RPMI8226 (cell line): ENCODE results near the gene OSGEPL1.
A peak's percentile ranks its signal among the peaks of the same experiment; 100 is the strongest.
"Not testable (repeated sequence)": the region's sequence is repeated elsewhere in the genome, so short reads cannot be mapped to it uniquely, and the experiment has no call there.

ENCODE experiments used
- DNase-seq: peaks from one replicate; pipeline ENCODE4 v3.0.0-alpha.2; 2015

The OSGEPL1 gene

DNA sequence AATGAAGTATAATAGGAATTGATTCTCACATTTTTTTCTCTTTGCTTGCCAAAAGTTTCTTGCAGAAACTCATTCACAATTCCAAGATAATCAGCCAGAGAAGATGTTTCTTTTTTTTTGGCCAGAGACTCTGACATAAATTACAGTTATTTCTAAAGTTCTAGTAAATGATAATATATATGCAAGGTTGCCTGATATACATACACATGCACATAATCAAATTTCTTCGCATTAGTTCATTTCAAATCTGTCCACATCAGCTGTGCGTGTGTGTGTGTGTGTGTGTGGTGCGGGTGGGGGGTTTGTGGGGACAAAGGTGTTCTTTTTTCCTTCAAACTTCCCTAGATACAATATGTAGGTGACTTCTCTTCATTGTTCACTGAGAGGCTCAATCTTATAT lies 33.2 kb downstream of the OSGEPL1 start:
- DNase-seq = no peak

DNA sequence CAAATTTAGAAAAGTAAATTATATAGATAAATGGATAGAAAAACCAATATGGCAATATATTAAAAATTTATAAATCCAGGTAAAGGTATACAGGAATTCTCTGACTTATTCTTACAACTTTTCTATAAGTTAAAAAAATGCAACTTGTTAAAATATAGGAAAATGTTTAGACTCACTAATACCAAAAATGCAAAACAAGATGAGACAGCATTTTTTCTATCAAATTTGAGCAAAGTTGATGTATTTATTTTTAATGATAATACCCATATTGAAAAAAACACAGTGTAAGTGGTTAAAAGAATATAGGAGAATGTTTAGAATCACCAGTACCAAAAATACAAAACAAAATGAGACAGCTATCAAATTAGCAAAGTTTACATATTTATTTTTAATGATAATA lies 35.7 kb downstream of the OSGEPL1 start:
- DNase-seq = no peak

DNA sequence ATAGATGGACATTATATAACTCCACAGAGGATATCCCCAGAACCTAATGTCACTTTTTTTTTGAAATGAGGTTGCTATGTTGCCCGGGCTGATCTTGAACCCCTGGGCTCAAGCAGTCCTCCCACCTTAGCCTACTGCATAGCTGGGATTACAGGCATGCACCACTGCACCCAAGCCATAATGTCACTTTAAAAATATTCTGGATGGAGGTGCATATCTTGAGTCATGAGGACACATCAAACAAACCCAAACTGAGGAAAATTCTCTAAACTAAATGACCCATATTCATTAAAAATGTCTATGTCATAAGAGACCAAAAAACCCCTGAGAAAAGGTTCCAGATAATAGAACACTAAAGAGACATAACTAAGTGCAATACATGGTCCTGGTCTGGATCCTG lies 36.3 kb downstream of the OSGEPL1 start:
- no peak for DNase-seq

DNA sequence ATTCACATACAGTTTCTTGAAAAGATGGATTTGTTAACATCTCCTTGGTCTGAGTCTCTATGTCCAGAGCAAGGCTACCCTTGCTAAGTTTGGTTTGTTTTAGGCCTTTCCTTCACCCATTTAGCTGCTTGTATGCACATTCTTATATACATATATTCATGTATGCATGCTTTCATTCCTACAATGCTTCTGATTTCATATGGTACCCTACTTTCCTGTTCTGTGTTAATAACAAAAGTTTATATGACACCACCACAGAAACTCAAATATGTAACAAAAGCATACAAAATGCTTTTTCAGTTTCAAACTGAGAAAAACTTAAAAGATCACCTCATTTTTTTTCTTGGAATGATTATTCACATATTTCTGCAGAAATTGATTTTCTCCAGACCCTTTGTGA lies 39.4 kb downstream of the OSGEPL1 start:
- DNase-seq = no peak

DNA sequence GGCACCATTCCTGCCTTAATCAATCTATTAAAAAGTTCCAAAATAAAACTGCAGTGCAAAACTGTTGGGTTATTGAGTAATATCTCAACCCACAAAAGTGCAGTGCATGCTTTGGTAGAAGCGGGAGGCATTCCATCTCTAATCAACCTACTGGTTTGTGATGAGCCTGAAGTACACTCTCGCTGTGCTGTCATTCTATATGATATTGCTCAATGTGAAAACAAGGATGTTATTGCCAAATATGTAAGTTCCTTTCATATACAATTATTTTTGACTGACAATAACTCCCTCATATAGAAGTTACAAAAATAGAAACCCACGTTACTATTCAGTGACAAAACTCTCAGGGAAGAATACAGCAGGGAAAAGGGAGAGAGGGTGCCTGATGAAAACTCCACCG lies 43.0 kb downstream of the OSGEPL1 start:
- DNase-seq = no peak

DNA sequence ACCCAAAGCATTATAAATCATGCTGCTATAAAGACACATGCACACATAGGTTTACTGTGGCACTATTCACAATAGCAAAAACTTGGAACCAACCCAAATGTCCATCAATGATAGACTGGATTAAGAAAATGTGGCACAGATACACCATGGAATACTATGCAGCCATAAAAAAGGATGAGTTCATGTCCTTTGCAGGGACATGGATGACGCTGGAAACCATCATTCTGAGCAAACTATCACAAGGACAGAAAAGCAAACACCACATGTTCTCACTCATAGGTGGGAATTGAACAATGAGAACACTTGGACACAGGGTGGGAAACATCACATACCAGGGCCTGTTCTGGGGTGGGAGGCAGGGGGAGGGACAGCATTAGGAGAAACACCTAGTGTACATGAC lies 45.0 kb downstream of the OSGEPL1 start:
- DNase-seq = not testable (repeated sequence)

DNA sequence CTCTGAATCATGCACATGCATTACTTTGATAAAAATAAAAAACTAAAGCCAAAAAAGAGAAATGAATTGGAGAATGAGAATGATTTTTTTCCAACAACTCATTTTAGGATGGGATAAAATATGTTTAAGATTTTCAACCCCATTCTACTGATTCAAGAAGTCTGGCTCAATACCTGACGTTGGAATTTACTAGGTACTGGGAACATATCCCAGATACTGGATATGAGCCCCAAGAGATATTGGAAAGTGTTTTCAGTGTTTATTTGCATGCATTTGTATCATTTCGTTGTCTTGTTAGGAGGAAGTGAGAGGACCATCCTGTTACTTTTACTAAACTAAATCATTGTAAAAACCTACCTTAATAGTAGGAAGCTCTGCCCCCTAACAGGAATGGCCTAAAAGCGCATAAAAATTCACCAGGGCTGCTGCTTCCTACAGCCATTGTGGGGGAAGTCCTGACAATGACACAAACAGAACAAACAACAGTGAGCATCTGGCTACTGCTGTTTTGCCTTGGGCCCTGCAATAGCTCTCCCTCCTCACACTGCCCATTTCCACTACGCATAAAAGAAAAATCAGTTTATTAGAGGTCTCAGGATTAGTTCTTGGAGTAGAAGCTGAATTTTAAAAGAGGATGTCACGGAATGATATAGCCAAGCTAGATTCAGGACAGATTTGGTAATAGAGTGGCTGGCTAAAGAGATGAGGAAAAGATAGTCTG lies 52.9 kb downstream of the OSGEPL1 start:
- no peak for DNase-seq

DNA sequence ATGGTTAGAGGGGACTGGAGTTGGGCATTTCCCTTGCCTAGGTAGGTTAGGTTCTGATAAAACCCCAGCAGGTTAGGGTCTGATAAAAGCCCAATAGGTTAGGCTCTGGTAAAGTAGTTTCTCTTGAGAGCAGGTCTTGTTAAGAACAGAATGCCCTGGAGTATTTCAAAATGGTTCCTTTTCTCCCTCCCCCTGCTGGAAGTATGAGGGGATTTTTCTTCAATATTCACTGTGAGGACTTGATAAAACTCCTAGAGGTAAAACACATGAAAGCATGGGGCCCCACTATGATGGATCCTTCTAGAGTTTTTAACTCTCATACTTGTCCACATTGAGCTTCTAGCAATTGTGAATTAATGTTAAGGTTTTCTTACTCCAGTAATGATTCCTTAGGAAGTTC lies 60.5 kb downstream of the OSGEPL1 start:
- DNase-seq = no peak

DNA sequence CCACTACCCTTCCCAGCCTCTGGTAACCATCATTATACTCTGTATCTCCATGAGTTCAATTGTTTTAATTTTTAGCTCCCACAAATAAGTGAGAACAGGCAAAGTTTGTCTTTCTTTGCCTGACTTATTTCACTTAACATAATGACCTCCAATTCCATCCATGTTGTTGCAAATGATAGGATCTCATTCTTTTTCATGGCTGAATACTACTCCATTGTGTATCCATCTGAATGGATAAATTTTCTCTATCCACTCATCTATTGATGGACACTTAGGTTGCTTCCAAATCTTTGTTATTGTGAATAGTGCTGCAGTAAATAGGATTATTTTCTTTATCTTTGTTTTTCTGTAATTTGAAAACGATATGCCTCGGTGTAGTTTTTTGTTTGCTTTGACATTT lies 61.9 kb downstream of the OSGEPL1 start:
- no peak for DNase-seq

DNA sequence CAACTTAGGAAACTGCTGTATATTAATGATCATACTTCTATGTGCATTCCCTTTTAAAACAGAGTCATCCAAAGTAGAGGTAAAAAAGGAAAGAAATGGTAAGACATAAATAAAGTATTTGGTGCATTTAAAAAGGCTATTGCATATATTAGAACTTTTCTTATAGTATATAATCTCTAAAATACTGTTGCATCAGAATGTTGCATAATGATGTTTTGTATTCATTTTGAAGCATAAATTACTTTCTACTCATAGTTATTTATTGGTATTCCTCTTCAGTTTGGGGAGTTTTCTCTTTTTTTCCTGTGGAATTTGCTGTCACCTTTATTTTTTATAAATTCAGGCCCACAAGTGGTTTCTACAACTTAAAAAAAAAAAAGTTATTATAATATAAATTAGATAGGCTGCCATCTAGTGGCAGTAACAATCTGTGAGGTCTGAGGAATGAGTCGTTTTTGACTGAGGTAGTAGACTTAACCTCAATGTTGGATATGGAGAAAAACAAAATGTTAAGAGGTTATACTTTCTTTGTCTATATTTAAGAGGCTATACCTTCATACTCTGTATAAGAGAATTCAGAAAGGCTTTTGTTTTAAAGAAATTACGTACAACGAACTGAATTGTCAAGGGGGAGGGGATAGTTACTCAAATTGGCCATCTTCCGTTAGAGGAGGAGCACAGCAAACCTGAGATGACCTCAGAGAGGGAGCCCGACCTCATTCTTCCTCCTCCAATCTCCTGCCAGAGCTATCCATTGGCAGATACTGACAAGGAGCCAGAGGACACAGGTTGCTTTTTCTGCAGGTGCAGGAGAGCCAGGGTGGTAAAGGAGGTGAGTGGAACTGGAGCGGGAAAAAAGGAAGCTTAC lies 64.3 kb downstream of the OSGEPL1 start:
- peak; percentile 66 for DNase-seq
